Measurements from ENCODE around the gene DOCK2. TPM values are rescaled to one million over a fixed set of nuclear protein-coding genes. Genes with fewer than 3 reads are reported as not detected.
"Not testable (repeated sequence)": the region's sequence is repeated elsewhere in the genome, so short reads cannot be mapped to it uniquely, and the experiment has no call there.

The DOCK2 gene
- total RNA-seq, 1 donor from 2014 or later, result 108 TPM

- DNase-seq (no peak), ATAC-seq (no peak)
- Histone ChIP-seq H3K4me3 (no peak overlapping the region), H3K27ac (no peak overlapping the region), H3K36me3 (peaks cover 6% of the 10 kb centered on the region), H3K27me3 (ENCODE audit: low read depth) (no peaks in the 10 kb centered on the region), H3K4me1 (peaks cover 4% of the 10 kb centered on the region), H3K9me3 (no peaks in the 10 kb centered on the region)
- intact Hi-C loops (cut with DNase I), result no loop called here
- TF ChIP-seq CTCF (IDR thresholded peaks at IDR 0.05), result no peak
Measured at GRCh38 chr5:169808118-169808581, 171.1 kb downstream of the DOCK2 start.

GRCh38 chr5:169808880-169809279 is 171.8 kb downstream of the DOCK2 start:
- H3K4me1 ChIP-seq; H3K9me3 ChIP-seq; H3K27ac ChIP-seq; H3K36me3 ChIP-seq; H3K4me3 ChIP-seq; ATAC-seq; intact Hi-C loops (cut with DNase I); H3K27me3 ChIP-seq (ENCODE audit: low read depth); DNase-seq: not testable (repeated sequence)

GRCh38 chr5:169809281-169809680 is 172.2 kb downstream of the DOCK2 start:
- H3K36me3 ChIP-seq, result no peaks in the 10 kb centered on the region
- no peaks in the 10 kb centered on the region for H3K9me3 ChIP-seq
- no peaks in the 10 kb centered on the region for H3K27me3 ChIP-seq (ENCODE audit: low read depth)
- peaks cover 4% of the 10 kb centered on the region for H3K4me1 ChIP-seq
- no peak for TF ChIP-seq CTCF (IDR thresholded peaks at IDR 0.05)
- DNase-seq (no peak), ATAC-seq (no peak)
- intact Hi-C loops (cut with DNase I), result no loop called here
- no peak overlapping the region for H3K4me3 ChIP-seq
- no peak overlapping the region for H3K27ac ChIP-seq

- H3K4me1 ChIP-seq, result peaks cover 4% of the 10 kb centered on the region
- H3K27ac ChIP-seq, result no peak overlapping the region
- DNase-seq (no peak), ATAC-seq (no peak)
- intact Hi-C loops (cut with DNase I), result no loop called here
- H3K4me3 ChIP-seq, result no peak overlapping the region
- no peaks in the 10 kb centered on the region for H3K9me3 ChIP-seq
- H3K36me3 ChIP-seq, result no peaks in the 10 kb centered on the region
- H3K27me3 ChIP-seq (ENCODE audit: low read depth), result no peaks in the 10 kb centered on the region
- no peak for TF ChIP-seq CTCF (IDR thresholded peaks at IDR 0.05)
Measured at GRCh38 chr5:169810524-169810923, 173.4 kb downstream of the DOCK2 start.

GRCh38 chr5:169811023-169811422 is 173.9 kb downstream of the DOCK2 start:
- H3K4me3 ChIP-seq, result no peak overlapping the region
- peaks cover 4% of the 10 kb centered on the region for H3K4me1 ChIP-seq
- intact Hi-C loops (cut with DNase I), result no loop called here
- ATAC-seq (no peak), DNase-seq (no peak)
- H3K36me3 ChIP-seq, result no peaks in the 10 kb centered on the region
- H3K27ac ChIP-seq, result no peak overlapping the region
- TF ChIP-seq CTCF (IDR thresholded peaks at IDR 0.05), result no peak
- H3K27me3 ChIP-seq (ENCODE audit: low read depth), result no peaks in the 10 kb centered on the region
- no peaks in the 10 kb centered on the region for H3K9me3 ChIP-seq

- Histone ChIP-seq H3K27ac (no peak overlapping the region), H3K36me3 (no peaks in the 10 kb centered on the region), H3K9me3 (no peaks in the 10 kb centered on the region), H3K27me3 (ENCODE audit: low read depth) (no peaks in the 10 kb centered on the region), H3K4me3 (no peak overlapping the region), H3K4me1 (peaks cover 4% of the 10 kb centered on the region)
- DNase-seq, result no peak
- no peak for ATAC-seq
- intact Hi-C loops (cut with DNase I), result no loop called here
- no peak for TF ChIP-seq CTCF (IDR thresholded peaks at IDR 0.05)
Measured at GRCh38 chr5:169811680-169812079, 174.6 kb downstream of the DOCK2 start.
